NT2/D1 (cell line): Measurements from ENCODE around the gene INTS4.
"Not testable (repeated sequence)": the region's sequence is repeated elsewhere in the genome, so short reads cannot be mapped to it uniquely, and the experiment has no call there.

Experiments used
- DNase-seq: peaks from one replicate; pipeline ENCODE4 v3.0.0-alpha.2; 2011; ENCODE audit warnings: low read depth, low spot score
- H3K27me3 ChIP-seq: 2 replicates; pipeline ENCODE4 v1.6.0; 2011; ENCODE audit warnings: mild to moderate bottlenecking; ENCODE audit not compliant: insufficient read length, insufficient read depth
- H3K36me3 ChIP-seq: 2 replicates; pipeline ENCODE4 v1.6.1; 2011; ENCODE audit warnings: mild to moderate bottlenecking, low read length, mixed read lengths; ENCODE audit not compliant: insufficient read depth, insufficient read length
- H3K4me1 ChIP-seq: 2 replicates; pipeline ENCODE4 v1.5.1; 2011; ENCODE audit not compliant: insufficient read depth, insufficient read length
- H3K4me3 ChIP-seq: 2 replicates; pipeline ENCODE4 v1.5.1; 2011; ENCODE audit warnings: low read depth; ENCODE audit not compliant: insufficient read length
- H3K9ac ChIP-seq: 2 replicates; pipeline ENCODE4 v1.6.0; 2011; ENCODE audit warnings: low read depth; ENCODE audit not compliant: insufficient read length
- H3K9me3 ChIP-seq: 2 replicates; pipeline ENCODE4 v1.5.1; 2011; ENCODE audit warnings: mild to moderate bottlenecking, low read length; ENCODE audit not compliant: insufficient read depth
- SUZ12 ChIP-seq: IDR thresholded peaks from 2 replicates; pipeline ENCODE4 v1.6.1; 2011; ENCODE audit not compliant: insufficient read length, insufficient read depth; ENCODE audit errors: extremely low read depth
- YY1 ChIP-seq: IDR thresholded peaks from 2 replicates; pipeline ENCODE4 v1.6.1; 2011; ENCODE audit not compliant: insufficient read length, insufficient read depth
- ZNF274 ChIP-seq: IDR thresholded peaks from 2 replicates; pipeline ENCODE4 v1.6.1; 2011; ENCODE audit warnings: mild to moderate bottlenecking, low read depth, low read length

INTS4 gene

GRCh38 chr11:78022397-78023396 lies 28.2 kb upstream of the INTS4 start, which contains the start of gene KCTD14:
Gene KCTD14 (minus strand): TSS chr11:78023276. CDS start chr11:78023249, 27 bp downstream.
- Histone ChIP-seq H3K9me3 (no peaks in the 10 kb centered on the region), H3K27me3 (no peaks in the 10 kb centered on the region), H3K36me3 (no peaks in the 10 kb centered on the region), H3K9ac (peak within 1 kb of the TSS; percentile 64), H3K4me3 (peak within 1 kb of the TSS; percentile 37), H3K4me1 (no peaks in the 10 kb centered on the region)
- TF ChIP-seq SUZ12 (no peak), ZNF274 (no peak), YY1 (no peak)
- no peak for DNase-seq

GRCh38 chr11:78021611-78022010 lies 27.1 kb upstream of the INTS4 start:
- no peaks in the 10 kb centered on the region for H3K4me1 ChIP-seq
- no peaks in the 10 kb centered on the region for H3K9me3 ChIP-seq
- H3K36me3 ChIP-seq = no peaks in the 10 kb centered on the region
- DNase-seq = no peak
- H3K4me3 ChIP-seq = no peak overlapping the region
- TF ChIP-seq SUZ12 = no peak
- TF ChIP-seq YY1 = no peak
- no peak for TF ChIP-seq ZNF274
- H3K27me3 ChIP-seq = no peaks in the 10 kb centered on the region
- H3K9ac ChIP-seq = peak overlapping the region; percentile 42

- H3K4me3 ChIP-seq = no peak overlapping the region
- TF ChIP-seq SUZ12 (no peak), YY1 (no peak), ZNF274 (no peak)
- H3K27me3 ChIP-seq = no peaks in the 10 kb centered on the region
- H3K36me3 ChIP-seq = no peaks in the 10 kb centered on the region
- no peaks in the 10 kb centered on the region for H3K9me3 ChIP-seq
- H3K9ac ChIP-seq = no peak overlapping the region
- DNase-seq = no peak
- H3K4me1 ChIP-seq = no peaks in the 10 kb centered on the region
Measured at GRCh38 chr11:78020246-78020645, 25.8 kb upstream of the INTS4 start.

GRCh38 chr11:78019808-78020207 lies 25.3 kb upstream of the INTS4 start:
- DNase-seq = no peak
- no peak overlapping the region for H3K4me3 ChIP-seq
- no peaks in the 10 kb centered on the region for H3K4me1 ChIP-seq
- H3K9me3 ChIP-seq = no peaks in the 10 kb centered on the region
- no peaks in the 10 kb centered on the region for H3K36me3 ChIP-seq
- TF ChIP-seq SUZ12 = no peak
- TF ChIP-seq ZNF274 = no peak
- no peak for TF ChIP-seq YY1
- H3K9ac ChIP-seq = no peak overlapping the region
- no peaks in the 10 kb centered on the region for H3K27me3 ChIP-seq

- Histone ChIP-seq H3K4me1 (no peaks in the 10 kb centered on the region), H3K9ac (no peak overlapping the region), H3K36me3 (no peaks in the 10 kb centered on the region), H3K9me3 (no peaks in the 10 kb centered on the region), H3K4me3 (no peak overlapping the region), H3K27me3 (no peaks in the 10 kb centered on the region)
- no peak for DNase-seq
- TF ChIP-seq YY1 (no peak), SUZ12 (no peak), ZNF274 (no peak)
Measured at GRCh38 chr11:78015878-78016277, 21.4 kb upstream of the INTS4 start.

- H3K9me3 ChIP-seq, H3K36me3 ChIP-seq, H3K4me3 ChIP-seq, H3K9ac ChIP-seq, H3K4me1 ChIP-seq, DNase-seq, H3K27me3 ChIP-seq: not testable (repeated sequence)
Measured at GRCh38 chr11:78014937-78015520, 20.6 kb upstream of the INTS4 start.

- TF ChIP-seq SUZ12 (no peak), ZNF274 (no peak), YY1 (no peak)
- H3K27me3 ChIP-seq = no peaks in the 10 kb centered on the region
- H3K4me3 ChIP-seq = no peak overlapping the region
- DNase-seq = no peak
- no peaks in the 10 kb centered on the region for H3K9me3 ChIP-seq
- no peaks in the 10 kb centered on the region for H3K4me1 ChIP-seq
- H3K36me3 ChIP-seq = no peaks in the 10 kb centered on the region
- H3K9ac ChIP-seq = no peak overlapping the region
Measured at GRCh38 chr11:78011301-78011700, 16.8 kb upstream of the INTS4 start.

GRCh38 chr11:78010755-78011154 lies 16.3 kb upstream of the INTS4 start:
- Histone ChIP-seq H3K9me3 (no peaks in the 10 kb centered on the region), H3K27me3 (no peaks in the 10 kb centered on the region), H3K36me3 (no peaks in the 10 kb centered on the region), H3K4me1 (no peaks in the 10 kb centered on the region), H3K9ac (no peak overlapping the region), H3K4me3 (no peak overlapping the region)
- TF ChIP-seq SUZ12 = no peak
- TF ChIP-seq YY1 = no peak
- TF ChIP-seq ZNF274 = no peak
- no peak for DNase-seq
